A549 (cell line): ENCODE results near the gene UACA. TPM values are rescaled to one million over a fixed set of nuclear protein-coding genes. Genes with fewer than 3 reads are reported as not detected.

ENCODE experiments used
- ATAC-seq, 2 experiments: fragments of 200-7000 bp in 1 of 2; fragments of >200 bp in 1 of 2; cut with Nextera tagmentation in 1 of 2; cut with Tn5 transposase in 1 of 2; 3 replicates each; pipeline versions ENCODE4 v1.8.0 to v1.9.1; 2018 to 2020; ENCODE audit warnings: mild to moderate bottlenecking in 1 of 2, moderate library complexity in 1 of 2
- CTCF ChIA-PET: fragments of 300-600 bp; sonication (Branson Sonifier 250); formaldehyde crosslinking; extraction: SDS; loops from one replicate; lab custom pipeline; 2021; ENCODE audit warnings: antibody characterized with exemption, inconsistent platforms; lab: Yijun Ruan, JAX
- POLR2A ChIA-PET: fragments of 350-600 bp; formaldehyde crosslinking; extraction: SDS; loops from one replicate; lab custom pipeline; 2021; ENCODE audit warnings: antibody characterized with exemption, inconsistent platforms; lab: Yijun Ruan, JAX
- DNase-seq, 2 experiments: peaks; one replicate each; pipeline versions ENCODE4 v3.0.0 to v3.0.0-alpha.2; 2011 to 2016; ENCODE audit warnings: low read depth in 1 of 2, low spot score in 1 of 2
- FAIRE-seq: peaks from 2 replicates; lab custom pipeline; 2011; peaks lifted over from hg19 to GRCh38; lab: Jason Lieb, UNC
- H3K27ac ChIP-seq, 2 experiments: fragments of >200 bp; sonication (Bioruptor Twin); formaldehyde crosslinking; 3 replicates each; pipeline ENCODE4 v1.5.1; 2016 to 2017
- H3K4me1 ChIP-seq: fragments of >200 bp; sonication (Bioruptor Twin); formaldehyde crosslinking; 3 replicates; pipeline ENCODE4 v1.6.1; 2016
- H3K4me2 ChIP-seq: fragments of >200 bp; sonication (Bioruptor Twin); formaldehyde crosslinking; 3 replicates; pipeline ENCODE4 v1.6.1; 2016
- H3K4me3 ChIP-seq: fragments of >200 bp; sonication (Bioruptor Twin); formaldehyde crosslinking; 3 replicates; pipeline ENCODE4 v1.5.1; 2016
- H3K9me3 ChIP-seq: fragments of >200 bp; sonication (Bioruptor Twin); formaldehyde crosslinking; 3 replicates; pipeline ENCODE4 v1.6.1; 2016
- CBX8 ChIP-seq: fragments of 200-600 bp; sonication (generic); IDR thresholded peaks from 2 replicates; pipeline ENCODE4 v1.6.1; 2016
- CHD2 ChIP-seq: fragments of 150-350 bp; IDR thresholded peaks from 2 replicates; pipeline ENCODE4 v1.6.1; 2014; ENCODE audit warnings: low read length; ENCODE audit not compliant: partially characterized antibody
- CHD4 ChIP-seq: fragments of 200-600 bp; sonication (generic); IDR thresholded peaks from 2 replicates; pipeline ENCODE4 v1.6.1; 2016; ENCODE audit warnings: antibody characterized with exemption, mild to moderate bottlenecking, borderline replicate concordance
- FOSB ChIP-seq: fragments of 250-450 bp; sonication (Bioruptor Pico); IDR thresholded peaks from 2 replicates; pipeline ENCODE4 v1.5.0; 2020; ENCODE audit warnings: mild to moderate bottlenecking, moderate library complexity
- HOXB13 ChIP-seq: fragments of 250-450 bp; sonication (Bioruptor Pico); IDR thresholded peaks from 2 replicates; pipeline ENCODE4 v1.5.0; 2020; ENCODE audit warnings: low read depth, mild to moderate bottlenecking, moderate library complexity
- JUN ChIP-seq, 2 experiments: fragments of >200 bp; sonication (Bioruptor Twin); formaldehyde crosslinking; IDR thresholded peaks; 2 replicates in 1 of 2; 3 replicates in 1 of 2; pipeline ENCODE4 v1.6.1; 2016 to 2017
- JUNB ChIP-seq: fragments of >200 bp; sonication (Bioruptor Twin); formaldehyde crosslinking; IDR thresholded peaks from 2 replicates; pipeline ENCODE4 v1.6.1; 2016
- MAFK ChIP-seq: fragments of 450-650 bp; IDR thresholded peaks from 2 replicates; pipeline ENCODE4 v1.6.1; 2014; ENCODE audit not compliant: partially characterized antibody
- NR3C1 ChIP-seq: fragments of >200 bp; sonication (Bioruptor Twin); formaldehyde crosslinking; IDR thresholded peaks from 3 replicates; pipeline ENCODE4 v1.6.1; 2017
- PBX3 ChIP-seq: IDR thresholded peaks from 2 replicates; pipeline ENCODE4 v1.6.1; 2012
- POLR2AphosphoS2 ChIP-seq: conservative IDR thresholded peaks from 2 replicates; pipeline ENCODE4 v1.6.1; 2012; ENCODE audit warnings: low read length, improper control_type of control experiment, inconsistent platforms
- RAD21 ChIP-seq, 2 experiments: fragments of >200 bp in 1 of 2; sonication (Bioruptor Twin) in 1 of 2; formaldehyde crosslinking in 1 of 2; IDR thresholded peaks in 1 of 2; conservative IDR thresholded peaks in 1 of 2; 2 replicates in 1 of 2; 3 replicates in 1 of 2; pipeline ENCODE4 v1.6.1; 2012 to 2018; ENCODE audit warnings: inconsistent platforms in 1 of 2
- RCOR1 ChIP-seq: fragments of 150-350 bp; IDR thresholded peaks from 2 replicates; pipeline ENCODE4 v1.6.1; 2014; ENCODE audit warnings: antibody characterized with exemption, low read length, low read depth
- RFX5 ChIP-seq: fragments of 450-650 bp; IDR thresholded peaks from 2 replicates; pipeline ENCODE4 v1.7.1; 2014; ENCODE audit warnings: antibody characterized with exemption, mild to moderate bottlenecking, moderate library complexity
- SMC3 ChIP-seq: fragments of >200 bp; sonication (Bioruptor Twin); formaldehyde crosslinking; IDR thresholded peaks from 3 replicates; pipeline ENCODE4 v1.6.1; 2018; ENCODE audit warnings: inconsistent platforms
- TFCP2L1 ChIP-seq: fragments of 250-450 bp; sonication (Bioruptor Pico); IDR thresholded peaks from 2 replicates; pipeline ENCODE4 v1.5.0; 2021; ENCODE audit warnings: mild to moderate bottlenecking
- WGBS: methylation state at CpG from one replicate; pipeline ENCODE4 v1.1.6; 2017; ENCODE audit errors: missing lambda C conversion rate; 5-methylcytosine and 5-hydroxymethylcytosine counted together
- polyA plus RNA-seq, 4 experiments: library from polyadenylated mRNA; depleted of rRNA in 3 of 4; stranded (reverse); fragments of >200 nt; fragmentation: RNase III in 1 of 4; extraction: RNeasy Plus Mini Kit Qiagen cat#74134 plus additional on column Dnase treatment in 1 of 4; gene quantifications; 2 replicates in 3 of 4; 3 replicates in 1 of 4; pipeline ENCODE4 v1.2.3, GENCODE V29; 2011 to 2017
- TF ChIP-seq, protein P1 (sequence below): fragments of >200 bp; sonication (Bioruptor Twin); formaldehyde crosslinking; IDR thresholded peaks from 3 replicates; pipeline ENCODE4 v1.5.1; 2016
- TF ChIP-seq, protein P2 (sequence below): fragments of >200 bp; sonication (Bioruptor Twin); formaldehyde crosslinking; IDR thresholded peaks from 2 replicates; pipeline ENCODE4 v1.6.1; 2016
- TF ChIP-seq, protein P3 (sequence below): fragments of 200-600 bp; sonication (generic); IDR thresholded peaks from 2 replicates; pipeline ENCODE4 v1.6.1; 2016; ENCODE audit warnings: antibody characterized with exemption, mild to moderate bottlenecking, moderate library complexity

UACA gene
- polyA plus RNA-seq, 2 of the 4 experiments (the other 2 are of a cell fraction) = 31.9 to 80.4 TPM

GRCh38 chr15:70670680-70671079 is 92.7 kb downstream of the UACA start:
- WGBS = 89% methylated on average over 1 of the region's 1 CpG
- no peak overlapping the region for H3K4me3 ChIP-seq
- ChIA-PET CTCF (interaction anchor here (2.9 to 6.7 kb wide), 2 partner anchors 11 to 141 kb away, joined by 14 to 43 read pairs; no protein-coding TSS in a partner anchor), POLR2A (no interaction called here)
- H3K27ac ChIP-seq = no peak overlapping the region
- no peaks in the 10 kb centered on the region for H3K9me3 ChIP-seq
- no peak for DNase-seq
- TF ChIP-seq RAD21 (conservative IDR thresholded peaks at IDR 0.05 in 1 of 2, IDR thresholded peaks at IDR 0.05 in 1 of 2) = peak; percentile 65 to 67
- TF ChIP-seq, protein P1, sequence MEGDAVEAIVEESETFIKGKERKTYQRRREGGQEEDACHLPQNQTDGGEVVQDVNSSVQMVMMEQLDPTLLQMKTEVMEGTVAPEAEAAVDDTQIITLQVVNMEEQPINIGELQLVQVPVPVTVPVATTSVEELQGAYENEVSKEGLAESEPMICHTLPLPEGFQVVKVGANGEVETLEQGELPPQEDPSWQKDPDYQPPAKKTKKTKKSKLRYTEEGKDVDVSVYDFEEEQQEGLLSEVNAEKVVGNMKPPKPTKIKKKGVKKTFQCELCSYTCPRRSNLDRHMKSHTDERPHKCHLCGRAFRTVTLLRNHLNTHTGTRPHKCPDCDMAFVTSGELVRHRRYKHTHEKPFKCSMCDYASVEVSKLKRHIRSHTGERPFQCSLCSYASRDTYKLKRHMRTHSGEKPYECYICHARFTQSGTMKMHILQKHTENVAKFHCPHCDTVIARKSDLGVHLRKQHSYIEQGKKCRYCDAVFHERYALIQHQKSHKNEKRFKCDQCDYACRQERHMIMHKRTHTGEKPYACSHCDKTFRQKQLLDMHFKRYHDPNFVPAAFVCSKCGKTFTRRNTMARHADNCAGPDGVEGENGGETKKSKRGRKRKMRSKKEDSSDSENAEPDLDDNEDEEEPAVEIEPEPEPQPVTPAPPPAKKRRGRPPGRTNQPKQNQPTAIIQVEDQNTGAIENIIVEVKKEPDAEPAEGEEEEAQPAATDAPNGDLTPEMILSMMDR = peak; percentile 64
- TF ChIP-seq SMC3 = peak; percentile 49
- TF ChIP-seq RFX5 = no peak
- no peak for TF ChIP-seq FOSB (CRISPR knock-in tag)
- no peak for TF ChIP-seq CHD2
- TF ChIP-seq HOXB13 (CRISPR knock-in tag) = no peak
- ATAC-seq = no peak
- H3K4me1 ChIP-seq = peaks cover 6% of the 10 kb centered on the region
- peak overlapping the region; percentile 20; the same call in 1 of the 3 replicates for H3K4me2 ChIP-seq
- FAIRE-seq = no peak

- FAIRE-seq (no peak), ATAC-seq (no peak), DNase-seq (no peak)
- no peak overlapping the region for H3K27ac ChIP-seq
- ChIA-PET CTCF (interaction anchor here (0.6 to 6.7 kb wide), 7 partner anchors 12 to 1131 kb away, joined by 3 to 43 read pairs (median 7); no protein-coding TSS in a partner anchor), POLR2A (no interaction called here)
- peak overlapping the region; percentile 20; the same call in 1 of the 3 replicates for H3K4me2 ChIP-seq
- no peak overlapping the region for H3K4me3 ChIP-seq
- 75% methylated on average over 8 of the region's 8 CpGs for WGBS
- H3K9me3 ChIP-seq = no peaks in the 10 kb centered on the region
- peaks cover 6% of the 10 kb centered on the region for H3K4me1 ChIP-seq
- TF ChIP-seq POLR2AphosphoS2 (no peak), RCOR1 (no peak), JUN (IDR thresholded peaks at IDR 0.05) (no peak), SMC3 (no peak; the same call in 2 of the 3 replicates), HOXB13 (CRISPR knock-in tag) (no peak), CHD4 (no peak), PBX3 (no peak), JUNB (no peak), CHD2 (no peak)
Measured at GRCh38 chr15:70669966-70670658, 93.2 kb downstream of the UACA start.

GRCh38 chr15:70669006-70669602 is 94.3 kb downstream of the UACA start:
- no peak overlapping the region for H3K27ac ChIP-seq
- no peak overlapping the region for H3K4me2 ChIP-seq
- ChIA-PET POLR2A (no interaction called here), CTCF (interaction anchor here (0.9 to 6.7 kb wide), 7 partner anchors 13 to 1132 kb away, joined by 3 to 43 read pairs (median 7); no protein-coding TSS in a partner anchor)
- TF ChIP-seq, protein P2, sequence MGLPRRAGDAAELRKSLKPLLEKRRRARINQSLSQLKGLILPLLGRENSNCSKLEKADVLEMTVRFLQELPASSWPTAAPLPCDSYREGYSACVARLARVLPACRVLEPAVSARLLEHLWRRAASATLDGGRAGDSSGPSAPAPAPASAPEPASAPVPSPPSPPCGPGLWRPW = no peak
- TF ChIP-seq TFCP2L1 = no peak
- peak; percentile 61 for TF ChIP-seq MAFK
- TF ChIP-seq NR3C1 = no peak
- no peak for TF ChIP-seq CBX8
- TF ChIP-seq, protein P3, sequence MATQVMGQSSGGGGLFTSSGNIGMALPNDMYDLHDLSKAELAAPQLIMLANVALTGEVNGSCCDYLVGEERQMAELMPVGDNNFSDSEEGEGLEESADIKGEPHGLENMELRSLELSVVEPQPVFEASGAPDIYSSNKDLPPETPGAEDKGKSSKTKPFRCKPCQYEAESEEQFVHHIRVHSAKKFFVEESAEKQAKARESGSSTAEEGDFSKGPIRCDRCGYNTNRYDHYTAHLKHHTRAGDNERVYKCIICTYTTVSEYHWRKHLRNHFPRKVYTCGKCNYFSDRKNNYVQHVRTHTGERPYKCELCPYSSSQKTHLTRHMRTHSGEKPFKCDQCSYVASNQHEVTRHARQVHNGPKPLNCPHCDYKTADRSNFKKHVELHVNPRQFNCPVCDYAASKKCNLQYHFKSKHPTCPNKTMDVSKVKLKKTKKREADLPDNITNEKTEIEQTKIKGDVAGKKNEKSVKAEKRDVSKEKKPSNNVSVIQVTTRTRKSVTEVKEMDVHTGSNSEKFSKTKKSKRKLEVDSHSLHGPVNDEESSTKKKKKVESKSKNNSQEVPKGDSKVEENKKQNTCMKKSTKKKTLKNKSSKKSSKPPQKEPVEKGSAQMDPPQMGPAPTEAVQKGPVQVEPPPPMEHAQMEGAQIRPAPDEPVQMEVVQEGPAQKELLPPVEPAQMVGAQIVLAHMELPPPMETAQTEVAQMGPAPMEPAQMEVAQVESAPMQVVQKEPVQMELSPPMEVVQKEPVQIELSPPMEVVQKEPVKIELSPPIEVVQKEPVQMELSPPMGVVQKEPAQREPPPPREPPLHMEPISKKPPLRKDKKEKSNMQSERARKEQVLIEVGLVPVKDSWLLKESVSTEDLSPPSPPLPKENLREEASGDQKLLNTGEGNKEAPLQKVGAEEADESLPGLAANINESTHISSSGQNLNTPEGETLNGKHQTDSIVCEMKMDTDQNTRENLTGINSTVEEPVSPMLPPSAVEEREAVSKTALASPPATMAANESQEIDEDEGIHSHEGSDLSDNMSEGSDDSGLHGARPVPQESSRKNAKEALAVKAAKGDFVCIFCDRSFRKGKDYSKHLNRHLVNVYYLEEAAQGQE = no peak
- no peak overlapping the region for H3K4me3 ChIP-seq
- FAIRE-seq (peak; percentile 82), ATAC-seq (no peak), DNase-seq (no peak)
- WGBS = 76% methylated on average over 4 of the region's 4 CpGs
- H3K9me3 ChIP-seq = no peaks in the 10 kb centered on the region
- H3K4me1 ChIP-seq = peaks cover 6% of the 10 kb centered on the region
